Naive B cell (primary cell): ENCODE measurements around the gene ARHGAP32. TPM values are rescaled to one million over a fixed set of nuclear protein-coding genes. Genes with fewer than 3 reads are reported as not detected.

Experiments used
- ATAC-seq, 2 donors: fragments of 150-1000 bp; cut with Tn5 transposase; 2 replicates each; pipeline ENCODE4 v1.10.0; 2021; ENCODE audit warnings: low read depth in 2 of 2, mild to moderate bottlenecking in 2 of 2, moderate library complexity in 2 of 2
- DNase-seq: peaks from one replicate; pipeline ENCODE4 v3.0.0; 2022
- H3K27ac Mint-ChIP-seq, 6 donors: one replicate each; pipeline ENCODE4 v1.8.0; 2020 to 2022; ENCODE audit warnings: mild to moderate bottlenecking in 6 of 6, mixed read lengths in 6 of 6, moderate library complexity in 5 of 6, inconsistent platforms in 2 of 6
- H3K27me3 Mint-ChIP-seq, 3 donors: one replicate each; pipeline ENCODE4 v1.8.0; 2021 to 2022; ENCODE audit warnings: mixed read lengths in 3 of 3, mild to moderate bottlenecking in 1 of 3
- H3K36me3 Mint-ChIP-seq, 2 donors: one replicate each; pipeline ENCODE4 v1.8.0; 2020 to 2022; ENCODE audit warnings: mixed read lengths in 2 of 2, inconsistent platforms in 1 of 2, mild to moderate bottlenecking in 1 of 2
- H3K4me1 Mint-ChIP-seq, 3 donors: one replicate each; pipeline ENCODE4 v1.8.0; 2020 to 2022; ENCODE audit warnings: mixed read lengths in 3 of 3, inconsistent platforms in 1 of 3, mild to moderate bottlenecking in 1 of 3, moderate library complexity in 1 of 3
- H3K4me3 Mint-ChIP-seq, 8 donors: one replicate each; pipeline ENCODE4 v1.8.0; 2020 to 2022; ENCODE audit warnings: mild to moderate bottlenecking in 8 of 8, mixed read lengths in 8 of 8, moderate library complexity in 8 of 8, inconsistent platforms in 2 of 8
- H3K9me3 Mint-ChIP-seq, 7 donors: one replicate each; pipeline ENCODE4 v1.8.0; 2020 to 2022; ENCODE audit warnings: mixed read lengths in 7 of 7, mild to moderate bottlenecking in 5 of 7, inconsistent platforms in 2 of 7, moderate library complexity in 1 of 7
- polyA plus RNA-seq, 6 donors: library from polyadenylated mRNA; unstranded; fragments of 300-500 nt; fragmentation: Illumina TruSeq; gene quantifications; one replicate each; pipeline ENCODE4 v1.2.3, GENCODE V29; 2021; ENCODE audit warnings: low read depth in 6 of 6

ARHGAP32 gene
- polyA plus RNA-seq, 6 donors from 2014 or later: 0.91 to 5.0 (median 2.8) TPM

DNA sequence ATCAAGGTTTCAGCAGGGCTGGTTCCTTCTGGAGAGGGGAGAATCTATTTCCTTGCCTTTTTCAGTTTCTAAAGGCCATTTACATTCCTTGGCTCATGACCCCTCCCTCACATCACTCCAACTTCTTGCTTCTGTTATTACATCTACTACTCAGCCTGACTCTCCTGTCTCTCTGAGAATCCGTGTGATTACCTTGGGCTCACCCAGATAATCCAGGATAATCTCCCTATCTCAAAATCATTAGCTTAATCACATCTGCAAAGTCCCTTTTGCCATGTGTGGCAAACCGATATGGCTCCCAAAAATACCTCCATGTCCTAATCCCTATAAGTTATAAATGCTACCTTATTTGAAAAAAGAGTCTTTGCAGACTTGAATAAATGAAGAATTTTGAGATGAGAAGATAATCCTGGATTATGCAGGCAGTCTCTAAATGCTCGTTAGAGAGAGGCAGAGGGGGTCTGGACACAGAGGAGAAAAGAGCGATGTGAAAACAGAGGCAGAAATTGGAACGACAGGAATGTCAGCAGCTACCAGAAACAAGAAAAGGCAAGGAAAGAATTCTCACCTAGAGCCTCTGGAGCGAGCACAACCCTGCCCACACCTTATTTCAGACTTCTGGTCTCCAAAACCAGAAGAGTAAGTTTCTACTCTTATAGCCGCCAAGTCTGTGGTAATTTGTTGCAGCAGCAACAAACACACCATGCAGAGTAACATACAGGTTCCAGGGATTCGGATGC lies 23.6 kb upstream of the ARHGAP32 start:
- DNase-seq: no peak
- no peak for ATAC-seq
- Mint-ChIP-seq H3K4me3 (no peak overlapping the region), H3K9me3 (peaks cover 0 to 2% (median 0%) of the 10 kb centered on the region in 7 donors), H3K27ac (peak overlapping the region in 1 of 6 donors; percentile 58), H3K4me1 (peaks cover 6 to 26% (median 19%) of the 10 kb centered on the region in 3 donors), H3K36me3 (peaks cover 7% of the 10 kb centered on the region in 2 donors), H3K27me3 (no peaks in the 10 kb centered on the region)

DNA sequence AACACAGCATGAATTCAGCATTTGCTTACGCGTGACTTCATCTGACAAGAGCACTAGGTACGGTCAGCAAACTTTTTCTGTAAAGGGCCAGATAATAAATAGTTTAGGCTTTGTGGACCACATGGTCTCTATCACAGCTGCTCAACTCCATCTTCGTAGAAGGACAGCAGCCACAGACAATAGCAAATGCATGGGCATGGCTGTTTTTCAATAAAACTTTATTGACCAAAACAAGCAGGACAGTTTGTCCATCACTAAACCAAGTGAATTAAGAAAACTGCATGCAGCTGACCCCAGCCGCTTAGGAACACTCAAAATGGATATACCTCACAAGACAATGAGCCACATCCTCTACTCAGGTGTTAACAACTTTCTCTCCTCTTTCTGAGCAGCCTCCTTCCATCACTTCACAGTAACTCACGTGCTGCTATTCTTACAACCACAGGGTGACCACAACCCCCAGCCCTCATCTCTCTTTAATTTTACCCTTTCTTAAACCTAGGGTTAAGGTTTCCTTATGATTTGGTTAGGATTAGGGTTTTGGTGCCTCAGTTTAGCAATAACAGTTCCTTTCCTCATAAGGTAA lies 22.7 kb upstream of the ARHGAP32 start:
- H3K4me3 Mint-ChIP-seq: no peak overlapping the region
- peaks cover 7% of the 10 kb centered on the region in 2 donors for H3K36me3 Mint-ChIP-seq
- H3K27me3 Mint-ChIP-seq: no peaks in the 10 kb centered on the region
- ATAC-seq: no peak
- peaks cover 9 to 27% (median 19%) of the 10 kb centered on the region in 3 donors for H3K4me1 Mint-ChIP-seq
- peaks cover 0 to 2% (median 0%) of the 10 kb centered on the region in 7 donors for H3K9me3 Mint-ChIP-seq
- peak overlapping the region in 1 of 6 donors; percentile 39 for H3K27ac Mint-ChIP-seq
- no peak for DNase-seq

DNA sequence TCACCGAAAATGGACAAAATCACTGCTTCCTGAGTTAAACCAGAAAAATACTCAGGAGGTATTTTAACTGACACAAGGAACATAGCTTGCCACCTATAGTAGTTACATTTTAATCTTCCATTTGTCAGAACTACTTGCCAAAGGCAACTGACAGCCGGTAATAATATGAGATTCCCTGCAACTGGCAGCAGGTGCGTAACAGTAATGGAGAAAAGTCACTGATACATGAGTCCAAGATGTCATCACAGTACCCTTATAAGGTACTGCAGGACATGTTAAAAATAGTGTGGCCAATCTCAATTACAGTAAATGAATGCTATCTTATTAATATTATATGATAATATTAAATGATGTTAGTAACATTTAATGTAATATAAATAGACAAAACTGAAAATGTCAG lies 21.1 kb upstream of the ARHGAP32 start:
- DNase-seq (no peak), ATAC-seq (no peak)
- Mint-ChIP-seq H3K27me3 (no peaks in the 10 kb centered on the region), H3K4me3 (no peak overlapping the region), H3K36me3 (peaks cover 7% of the 10 kb centered on the region in 2 donors), H3K4me1 (peaks cover 6 to 17% (median 13%) of the 10 kb centered on the region in 3 donors), H3K9me3 (peaks cover 0 to 2% (median 0%) of the 10 kb centered on the region in 7 donors), H3K27ac (no peak overlapping the region)

DNA sequence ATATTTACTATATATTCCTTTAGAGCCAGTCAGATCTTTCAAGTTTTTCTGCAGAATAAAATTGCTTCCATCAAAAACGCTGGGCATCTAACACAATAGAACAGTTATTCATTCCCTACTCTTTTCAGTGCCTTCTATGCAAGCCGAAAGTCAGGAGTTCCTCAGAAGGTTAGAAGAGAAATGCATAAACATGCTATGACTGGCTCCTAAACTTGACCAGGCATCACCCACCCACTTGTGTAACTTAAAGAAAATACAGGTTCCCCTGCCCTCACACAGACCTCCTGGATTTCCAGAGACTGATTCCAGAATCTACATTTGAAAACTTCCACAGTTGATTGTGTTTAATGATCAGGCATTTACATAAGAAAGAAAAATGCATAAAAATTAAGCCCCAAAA lies 19.3 kb upstream of the ARHGAP32 start:
- no peak for ATAC-seq
- H3K36me3 Mint-ChIP-seq: peaks cover 0 to 7% of the 10 kb centered on the region in 2 donors

DNA sequence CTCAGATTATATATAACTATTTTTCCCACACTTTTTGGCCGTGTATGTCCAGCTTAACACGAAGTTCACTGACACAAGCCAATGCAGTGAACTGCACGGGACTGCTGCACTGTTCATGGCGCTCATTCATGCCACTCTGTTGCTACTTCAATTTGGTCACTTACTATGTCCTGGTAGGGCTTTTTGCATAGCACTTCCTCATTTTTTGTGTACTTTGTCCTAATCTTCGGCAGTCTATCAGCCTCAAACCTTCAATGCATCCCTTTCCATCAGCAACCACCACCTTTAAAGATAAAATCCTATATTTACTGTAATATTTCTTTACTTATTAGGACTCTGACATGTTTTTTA lies 18.7 kb upstream of the ARHGAP32 start:
- Mint-ChIP-seq H3K27me3 (no peaks in the 10 kb centered on the region), H3K36me3 (peaks cover 0 to 7% of the 10 kb centered on the region in 2 donors), H3K27ac (no peak overlapping the region), H3K4me3 (no peak overlapping the region), H3K4me1 (peaks cover 6 to 24% (median 12%) of the 10 kb centered on the region in 3 donors), H3K9me3 (peaks cover 0 to 6% (median 0%) of the 10 kb centered on the region in 7 donors)
- no peak for DNase-seq
- ATAC-seq: no peak

More for the DNA sequence above, 19.3 kb upstream of the ARHGAP32 start:
- peaks cover 0 to 6% (median 0%) of the 10 kb centered on the region in 7 donors for H3K9me3 Mint-ChIP-seq
- peak overlapping the region in 1 of 8 donors; percentile 54 for H3K4me3 Mint-ChIP-seq
- peaks cover 6 to 20% (median 12%) of the 10 kb centered on the region in 3 donors for H3K4me1 Mint-ChIP-seq
- no peak for DNase-seq
- H3K27me3 Mint-ChIP-seq: no peaks in the 10 kb centered on the region
- H3K27ac Mint-ChIP-seq: no peak overlapping the region

DNA sequence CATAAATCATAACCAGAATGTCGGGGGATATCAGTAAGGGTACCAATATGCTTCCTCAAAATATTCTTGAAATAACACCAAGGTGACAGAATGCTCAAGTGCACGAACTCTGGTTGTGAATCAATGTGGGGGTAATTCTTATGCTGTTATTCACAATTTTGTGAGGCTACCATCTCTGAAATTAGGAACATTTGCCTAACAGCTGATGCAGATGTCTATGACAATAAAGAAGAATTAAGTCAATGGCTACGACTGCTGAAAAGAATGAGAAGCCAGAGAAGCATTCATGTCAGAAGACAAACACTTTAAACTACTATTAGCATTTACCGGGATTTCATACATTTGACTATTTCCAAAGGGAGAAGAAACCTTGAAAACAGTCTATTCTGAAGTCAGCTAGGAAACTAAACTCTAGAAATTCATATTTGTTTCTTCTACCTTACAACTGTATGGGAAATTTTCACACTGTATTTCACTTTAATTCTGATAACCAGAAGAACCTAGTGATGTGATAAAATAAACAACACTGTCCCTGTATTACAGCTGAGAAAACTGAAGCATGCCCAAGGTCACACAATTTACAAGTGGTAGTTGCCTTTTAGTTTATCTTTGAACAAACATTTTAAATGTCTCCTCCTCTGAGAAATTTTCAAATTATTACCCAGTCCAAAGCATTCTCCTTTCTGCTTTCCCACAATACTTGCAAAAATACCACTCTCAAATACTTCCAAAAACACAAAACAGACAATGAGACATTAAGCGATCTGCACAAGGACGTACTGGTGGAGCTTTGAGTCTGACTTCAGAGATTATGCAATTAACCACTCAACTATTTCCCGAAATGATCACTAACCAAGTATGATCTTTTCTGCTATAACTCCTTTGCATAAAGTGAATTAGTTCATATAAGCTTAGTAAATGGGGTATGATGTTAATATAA lies 18.0 kb upstream of the ARHGAP32 start:
- Mint-ChIP-seq H3K36me3 (peaks cover 0 to 3% of the 10 kb centered on the region in 2 donors), H3K27ac (peak overlapping the region in 1 of 6 donors; percentile 10), H3K4me3 (no peak overlapping the region), H3K27me3 (no peaks in the 10 kb centered on the region), H3K4me1 (peaks cover 6 to 24% (median 12%) of the 10 kb centered on the region in 3 donors), H3K9me3 (peaks cover 0 to 6% (median 0%) of the 10 kb centered on the region in 7 donors)
- DNase-seq (no peak), ATAC-seq (no peak)

DNA sequence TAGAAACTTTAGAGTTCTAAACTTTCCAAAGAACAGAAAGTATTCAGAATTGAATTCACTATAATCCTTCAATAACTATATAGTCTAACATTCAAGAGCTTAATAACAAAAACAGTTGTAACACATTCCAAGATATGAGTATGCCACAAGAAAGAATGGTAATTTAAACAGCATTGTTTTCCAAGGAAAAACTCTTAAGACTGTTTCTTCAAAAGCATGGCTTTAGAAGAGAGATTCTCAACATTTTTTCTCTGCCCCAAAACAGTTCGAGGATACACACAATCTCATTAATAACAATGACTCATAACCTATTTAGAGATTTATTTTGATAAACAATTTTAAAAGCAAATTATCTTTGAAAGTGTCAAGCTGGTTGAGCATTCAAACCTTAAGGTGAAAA lies 16.7 kb upstream of the ARHGAP32 start:
- peaks cover 0 to 6% (median 0%) of the 10 kb centered on the region in 7 donors for H3K9me3 Mint-ChIP-seq
- H3K27me3 Mint-ChIP-seq: no peaks in the 10 kb centered on the region
- H3K4me1 Mint-ChIP-seq: peaks cover 6 to 20% (median 12%) of the 10 kb centered on the region in 3 donors
- ATAC-seq: no peak
- H3K36me3 Mint-ChIP-seq: no peaks in the 10 kb centered on the region
- no peak overlapping the region for H3K4me3 Mint-ChIP-seq
- no peak overlapping the region for H3K27ac Mint-ChIP-seq
- no peak for DNase-seq

DNA sequence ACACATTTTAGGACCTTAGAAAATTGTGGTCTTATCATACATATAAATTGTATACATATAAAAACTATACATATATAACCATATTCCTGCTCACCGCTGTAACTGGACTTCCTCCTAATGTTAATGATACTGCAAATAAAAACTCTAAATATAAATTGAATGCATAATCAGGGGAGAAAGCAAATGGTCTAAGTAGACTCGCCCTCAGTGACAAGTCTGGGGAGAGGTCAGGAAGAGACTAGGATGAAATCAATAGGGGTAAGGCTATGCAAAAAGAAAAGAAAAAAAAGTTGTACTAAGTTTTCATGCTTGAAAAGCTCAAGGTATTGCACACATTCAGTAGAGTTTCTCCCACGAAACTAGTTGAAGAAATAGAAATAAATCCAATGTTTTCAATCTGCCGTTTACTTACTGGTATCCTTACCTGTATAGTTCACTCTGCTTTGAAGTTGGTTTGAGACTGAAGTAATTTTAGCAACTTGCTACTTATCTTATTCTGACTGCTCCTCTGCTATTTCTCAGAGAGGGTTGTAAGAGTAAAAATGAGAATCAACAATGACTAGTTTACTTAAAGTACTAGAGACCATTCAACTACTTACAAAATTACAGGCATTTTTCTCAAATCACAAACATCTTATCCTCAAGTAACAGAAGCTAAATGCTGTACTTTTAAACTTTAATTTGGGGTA lies 12.2 kb upstream of the ARHGAP32 start:
- Mint-ChIP-seq H3K9me3 (peaks cover 0 to 28% (median 13%) of the 10 kb centered on the region in 7 donors), H3K27me3 (no peaks in the 10 kb centered on the region), H3K4me3 (no peak overlapping the region)

DNA sequence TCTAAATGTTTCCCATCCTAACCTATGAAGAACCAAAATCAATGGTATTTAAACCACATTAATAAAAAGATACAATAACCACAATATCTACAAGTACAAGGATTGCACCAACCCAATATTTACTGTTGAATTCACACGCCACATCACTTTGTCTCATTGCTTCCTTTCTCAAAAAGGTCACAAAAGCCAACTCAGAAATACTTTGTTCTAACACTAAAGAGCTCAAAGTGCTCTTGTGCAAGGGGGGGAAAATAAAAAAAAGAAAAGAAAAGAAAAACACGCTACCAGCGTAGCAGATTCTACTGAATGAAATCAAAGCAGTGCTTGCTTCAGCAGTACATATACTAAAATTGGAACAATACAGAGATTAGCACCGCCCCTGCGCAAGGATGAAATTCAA lies 10.5 kb upstream of the ARHGAP32 start:
- H3K27ac Mint-ChIP-seq: no peak overlapping the region
- H3K9me3 Mint-ChIP-seq: peaks cover 4 to 38% (median 21%) of the 10 kb centered on the region in 7 donors
- no peak overlapping the region for H3K4me3 Mint-ChIP-seq
- no peaks in the 10 kb centered on the region for H3K27me3 Mint-ChIP-seq
- no peak for ATAC-seq
- peaks cover 4 to 19% (median 13%) of the 10 kb centered on the region in 3 donors for H3K4me1 Mint-ChIP-seq
- DNase-seq: no peak
- H3K36me3 Mint-ChIP-seq: peaks cover 9 to 10% of the 10 kb centered on the region in 2 donors

More for the DNA sequence above, 12.2 kb upstream of the ARHGAP32 start:
- DNase-seq (no peak), ATAC-seq (no peak)
- peaks cover 10 to 19% (median 13%) of the 10 kb centered on the region in 3 donors for H3K4me1 Mint-ChIP-seq
- H3K36me3 Mint-ChIP-seq: no peaks in the 10 kb centered on the region
- peak overlapping the region in 1 of 6 donors; percentile 5 for H3K27ac Mint-ChIP-seq

DNA sequence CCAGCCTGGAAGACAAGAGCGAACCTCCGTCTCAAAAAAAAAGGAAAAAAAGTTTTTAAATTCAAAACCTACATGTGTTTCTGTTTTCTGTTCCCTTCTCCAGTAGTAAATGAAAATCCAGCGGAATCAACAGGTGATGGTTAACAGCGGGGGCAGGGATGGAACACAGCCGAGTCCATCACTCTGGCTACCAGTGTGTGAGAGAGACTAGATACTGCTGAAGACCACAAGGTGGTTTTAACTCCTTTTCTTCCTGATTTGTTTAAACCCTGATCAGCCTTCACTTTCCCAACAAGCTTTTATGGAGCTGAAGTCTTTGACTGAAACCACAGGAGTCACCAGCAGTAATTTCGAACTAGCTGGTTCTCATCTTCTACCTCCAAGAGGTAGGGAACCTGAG lies 3.6 kb upstream of the ARHGAP32 start:
- no peak overlapping the region for H3K4me3 Mint-ChIP-seq

DNA sequence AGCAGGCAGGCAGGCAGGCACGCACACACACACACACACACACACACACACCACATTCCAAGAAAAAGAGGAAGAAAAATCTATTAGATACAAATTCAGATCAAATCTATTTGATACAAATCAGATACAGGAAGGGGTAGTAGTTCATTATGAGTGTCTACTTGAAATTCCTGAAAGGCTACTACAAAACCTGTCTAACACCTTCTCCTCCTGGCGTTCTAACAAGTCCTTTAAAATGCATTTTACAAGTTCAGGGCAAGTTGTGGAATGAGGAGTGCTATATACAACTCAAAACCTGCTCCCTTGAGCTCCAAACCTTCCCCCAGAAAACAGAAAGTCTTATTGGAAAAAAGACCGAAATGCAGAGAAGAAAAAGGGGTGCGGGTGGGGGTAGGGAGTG lies 476 bp downstream of the ARHGAP32 start:
- Mint-ChIP-seq H3K27me3 (no peaks in the 10 kb centered on the region), H3K36me3 (peaks cover 0 to 7% of the 10 kb centered on the region in 2 donors), H3K4me3 (no peak overlapping the region), H3K27ac (no peak overlapping the region), H3K9me3 (peaks cover 0 to 11% (median 7%) of the 10 kb centered on the region in 7 donors), H3K4me1 (peaks cover 4 to 10% (median 7%) of the 10 kb centered on the region in 3 donors)
- ATAC-seq (no peak), DNase-seq (no peak)

More for the DNA sequence above, 3.6 kb upstream of the ARHGAP32 start:
- no peak for ATAC-seq
- H3K4me1 Mint-ChIP-seq: peaks cover 4 to 7% (median 6%) of the 10 kb centered on the region in 3 donors
- peaks cover 9 to 10% of the 10 kb centered on the region in 2 donors for H3K36me3 Mint-ChIP-seq
- DNase-seq: no peak
- peaks cover 4 to 26% (median 21%) of the 10 kb centered on the region in 7 donors for H3K9me3 Mint-ChIP-seq
- peak overlapping the region in 2 of 6 donors; percentile 30 to 32 for H3K27ac Mint-ChIP-seq
- H3K27me3 Mint-ChIP-seq: no peaks in the 10 kb centered on the region

DNA sequence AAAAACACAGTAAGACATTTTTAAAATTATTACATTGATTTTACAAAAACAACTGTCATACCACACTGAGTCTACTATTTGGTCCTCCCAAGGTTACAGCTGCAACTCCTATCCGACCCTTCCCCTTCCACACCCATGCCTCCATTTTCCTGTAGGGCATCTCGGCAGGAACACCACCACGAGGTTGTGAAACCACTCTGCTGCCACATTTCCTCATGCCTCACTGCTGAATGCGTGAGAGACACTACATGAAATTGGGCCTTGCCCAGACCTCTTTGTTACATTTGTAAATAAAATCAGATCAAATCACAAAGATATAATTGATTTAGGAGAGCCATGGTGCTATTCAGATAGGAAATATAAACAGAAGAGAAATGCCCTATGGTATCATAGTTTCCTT lies 2.0 kb downstream of the ARHGAP32 start:
- ATAC-seq: no peak
- H3K27ac Mint-ChIP-seq: no peak overlapping the region
- peaks cover 0 to 24% (median 12%) of the 10 kb centered on the region in 7 donors for H3K9me3 Mint-ChIP-seq
- H3K4me3 Mint-ChIP-seq: no peak overlapping the region
- H3K4me1 Mint-ChIP-seq: peaks cover 4 to 10% (median 7%) of the 10 kb centered on the region in 3 donors
- H3K36me3 Mint-ChIP-seq: peaks cover 0 to 7% of the 10 kb centered on the region in 2 donors
- H3K27me3 Mint-ChIP-seq: no peaks in the 10 kb centered on the region
- DNase-seq: no peak
